ENCODE measurements around the gene PILRB. TPM values are rescaled to one million over a fixed set of nuclear protein-coding genes. Genes with fewer than 3 reads are reported as not detected.
A peak's percentile ranks its signal among the peaks of the same experiment; 100 is the strongest.

Gene PILRB
- total RNA-seq, 1 experiment from 2014 or later = 50.1 TPM

DNA sequence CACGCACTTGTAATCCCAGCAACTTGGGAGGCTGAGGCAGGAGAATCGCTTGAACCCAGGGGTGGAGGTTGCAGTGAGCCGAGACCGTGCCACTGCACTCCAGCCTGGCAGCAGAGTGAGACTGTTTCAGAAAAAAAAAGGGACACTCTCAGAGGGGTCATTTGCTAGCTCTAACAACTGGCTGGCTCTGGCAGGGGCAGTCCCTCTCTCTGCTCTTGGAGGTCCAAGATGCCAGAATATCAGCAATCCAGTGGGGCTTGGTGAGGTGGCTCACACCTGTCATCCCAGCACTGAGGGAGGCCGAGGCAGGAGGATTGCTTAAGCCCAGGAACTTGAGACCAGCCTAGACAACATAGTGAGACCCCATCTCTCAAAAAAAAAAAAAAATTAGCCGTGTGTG, 12.8 kb downstream of the PILRB start:
- no peak for DNase-seq
- TF ChIP-seq, protein P1, sequence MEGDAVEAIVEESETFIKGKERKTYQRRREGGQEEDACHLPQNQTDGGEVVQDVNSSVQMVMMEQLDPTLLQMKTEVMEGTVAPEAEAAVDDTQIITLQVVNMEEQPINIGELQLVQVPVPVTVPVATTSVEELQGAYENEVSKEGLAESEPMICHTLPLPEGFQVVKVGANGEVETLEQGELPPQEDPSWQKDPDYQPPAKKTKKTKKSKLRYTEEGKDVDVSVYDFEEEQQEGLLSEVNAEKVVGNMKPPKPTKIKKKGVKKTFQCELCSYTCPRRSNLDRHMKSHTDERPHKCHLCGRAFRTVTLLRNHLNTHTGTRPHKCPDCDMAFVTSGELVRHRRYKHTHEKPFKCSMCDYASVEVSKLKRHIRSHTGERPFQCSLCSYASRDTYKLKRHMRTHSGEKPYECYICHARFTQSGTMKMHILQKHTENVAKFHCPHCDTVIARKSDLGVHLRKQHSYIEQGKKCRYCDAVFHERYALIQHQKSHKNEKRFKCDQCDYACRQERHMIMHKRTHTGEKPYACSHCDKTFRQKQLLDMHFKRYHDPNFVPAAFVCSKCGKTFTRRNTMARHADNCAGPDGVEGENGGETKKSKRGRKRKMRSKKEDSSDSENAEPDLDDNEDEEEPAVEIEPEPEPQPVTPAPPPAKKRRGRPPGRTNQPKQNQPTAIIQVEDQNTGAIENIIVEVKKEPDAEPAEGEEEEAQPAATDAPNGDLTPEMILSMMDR (conservative IDR thresholded peaks at IDR 0.05) = no peak
- peak overlapping the region in 2 of 3 experiments; percentile 87 to 96; a peak in 4 of 7 replicates for H3K27ac Mint-ChIP-seq

More for the DNA sequence above, 12.8 kb downstream of the PILRB start:
- Mint-ChIP-seq H3K36me3 (ENCODE audit: insufficient read depth in 1 of 3, low read depth in 3 of 3) (peaks cover 9 to 18% (median 12%) of the 10 kb centered on the region in 3 experiments), H3K9me3 (no peaks in the 10 kb centered on the region), H3K4me3 (peak overlapping the region; percentile 32 to 61; a peak in 2 of 5 replicates), H3K27me3 (ENCODE audit: low read depth) (no peaks in the 10 kb centered on the region; the same call in 1 of the 2 replicates), H3K4me1 (peaks cover 48 to 62% of the 10 kb centered on the region in 2 experiments)
- Histone ChIP-seq H3K4ac (ENCODE audit: low read depth, low read length) (no peak overlapping the region), H3K18ac (ENCODE audit: insufficient read length, low read depth, low read length) (peak overlapping the region; percentile 32), H3K56ac (ENCODE audit: insufficient read length, low read depth, low read length) (no peak overlapping the region), H3K23me2 (ENCODE audit: insufficient read length, low read depth, low read length, poor library complexity, severe bottlenecking) (no peaks in the 10 kb centered on the region), H3K14ac (ENCODE audit: insufficient read depth, low read length) (peak overlapping the region; percentile 53; the same call in 1 of the 2 replicates), H3K27ac (ENCODE audit: insufficient read length, low read depth, low read length) (no peak overlapping the region), H3K4me1 (ENCODE audit: insufficient read depth, low read length) (no peaks in the 10 kb centered on the region; the same call in 1 of the 2 replicates), H3T11ph (ENCODE audit: low read length) (no peak overlapping the region), H4K5ac (ENCODE audit: insufficient read length, low read depth, low read length) (no peak overlapping the region), H3K9ac (ENCODE audit: extremely low read depth, insufficient read length, low read length) (no peak overlapping the region), H2BK15ac (ENCODE audit: low read depth, low read length) (no peak overlapping the region), H4K20me1 (ENCODE audit: control insufficient read depth, insufficient read depth, insufficient read length) (no peaks in the 10 kb centered on the region), H3K79me2 (ENCODE audit: insufficient read depth, low read length) (no peaks in the 10 kb centered on the region), H2BK12ac (ENCODE audit: insufficient read length, low read depth, low read length) (no peak overlapping the region), H3K27me3 (ENCODE audit: insufficient read depth, low read length) (no peaks in the 10 kb centered on the region), H2BK5ac (ENCODE audit: insufficient read length, low read length) (no peak overlapping the region), H2AK5ac (ENCODE audit: insufficient read length, low read length) (no peak overlapping the region), H4K8ac (replicated peaks; ENCODE audit: insufficient read length, low read depth, low read length) (no peak overlapping the region), H3K23ac (ENCODE audit: insufficient read length, low read depth, low read length) (no peak overlapping the region), H2BK20ac (ENCODE audit: low read depth, low read length, poor library complexity, severe bottlenecking) (no peak overlapping the region), H2BK120ac (ENCODE audit: low read depth, low read length, poor library complexity, severe bottlenecking) (no peak overlapping the region), H2AFZ (ENCODE audit: low read length) (no peak overlapping the region), H3K9me3 (ENCODE audit: control insufficient read depth, low read depth, low read length) (no peaks in the 10 kb centered on the region), H3K4me2 (ENCODE audit: insufficient read depth, insufficient read length, low read length) (no peak overlapping the region), H3K79me1 (ENCODE audit: insufficient read depth, low read depth, low read length, poor library complexity, severe bottlenecking) (no peaks in the 10 kb centered on the region), H4K91ac (ENCODE audit: insufficient read length, low read depth, low read length) (no peak overlapping the region)
- no CpG with 5 or more reads among the region's 6 CpGs for WGBS (ENCODE audit: extremely low coverage, insufficient read length, low lambda C conversion rate)

Measured in H9 (cell line).